ENCODE results near the gene UBR3. TPM values are rescaled to one million over a fixed set of nuclear protein-coding genes. Genes with fewer than 3 reads are reported as not detected.
"Not testable (repeated sequence)": the region's sequence is repeated elsewhere in the genome, so short reads cannot be mapped to it uniquely, and the experiment has no call there.

The UBR3 gene
- total RNA-seq, 1 experiment from 2014 or later, result 25.0 TPM

- Histone ChIP-seq H3K27me3 (replicated peaks) (no peaks in the 10 kb centered on the region), H3K27ac (no peak overlapping the region), H3K4me3 (no peak overlapping the region), H3K36me3 (peaks cover 19% of the 10 kb centered on the region), H3K9me3 (replicated peaks) (no peaks in the 10 kb centered on the region), H3K4me1 (replicated peaks) (no peaks in the 10 kb centered on the region)
- no peak for DNase-seq (ENCODE audit: low read depth in 1 of 2, low spot score in 2 of 2)
Measured at GRCh38 chr2:169839954-169840746, 12.9 kb downstream of the UBR3 start.

GRCh38 chr2:169840747-169841142 is 13.5 kb downstream of the UBR3 start:
- Histone ChIP-seq H3K36me3 (peaks cover 19% of the 10 kb centered on the region), H3K27ac (no peak overlapping the region)

DNA sequence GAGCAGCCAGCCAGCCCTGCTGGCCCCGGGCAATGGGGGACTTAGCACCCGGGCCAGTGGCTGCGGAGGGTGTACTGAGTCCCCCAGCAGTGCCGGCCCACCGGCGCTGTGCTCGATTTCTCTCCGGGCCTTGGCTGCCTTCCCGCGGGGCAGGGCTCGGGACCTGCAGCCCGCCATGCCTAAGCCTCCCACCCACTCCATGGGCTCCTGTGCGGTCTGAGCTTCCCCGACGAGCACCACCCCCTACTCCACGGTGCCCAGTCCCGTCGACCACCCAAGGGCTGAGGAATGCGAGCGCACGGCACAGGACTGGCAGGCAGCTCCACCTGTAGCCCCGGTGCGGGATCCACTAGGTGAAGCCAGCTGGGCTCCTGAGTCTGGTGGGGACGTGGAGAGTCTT is 14.4 kb downstream of the UBR3 start:
- H3K36me3 ChIP-seq, result peaks cover 19% of the 10 kb centered on the region
- DNase-seq (ENCODE audit: low read depth in 1 of 2, low spot score in 2 of 2); H3K27me3 ChIP-seq (replicated peaks); H3K4me1 ChIP-seq (replicated peaks); H3K4me3 ChIP-seq; H3K27ac ChIP-seq; H3K9me3 ChIP-seq (replicated peaks): not testable (repeated sequence)

More at GRCh38 chr2:169840747-169841142, 13.5 kb downstream of the UBR3 start:
- no peaks in the 10 kb centered on the region for H3K9me3 ChIP-seq (replicated peaks)
- no peaks in the 10 kb centered on the region for H3K27me3 ChIP-seq (replicated peaks)
- DNase-seq (ENCODE audit: low read depth in 1 of 2, low spot score in 2 of 2), result no peak
- H3K4me3 ChIP-seq, result no peak overlapping the region
- no peaks in the 10 kb centered on the region for H3K4me1 ChIP-seq (replicated peaks)

GRCh38 chr2:169845016-169845415 is 17.8 kb downstream of the UBR3 start:
- no peaks in the 10 kb centered on the region for H3K9me3 ChIP-seq (replicated peaks)
- DNase-seq (ENCODE audit: low read depth in 1 of 2, low spot score in 2 of 2), result no peak
- no peaks in the 10 kb centered on the region for H3K4me1 ChIP-seq (replicated peaks)
- H3K27ac ChIP-seq, result no peak overlapping the region
- peaks cover 10% of the 10 kb centered on the region for H3K36me3 ChIP-seq
- no peak overlapping the region for H3K4me3 ChIP-seq
- no peaks in the 10 kb centered on the region for H3K27me3 ChIP-seq (replicated peaks)

- H3K9me3 ChIP-seq (replicated peaks); H3K27me3 ChIP-seq (replicated peaks); DNase-seq (ENCODE audit: low read depth in 1 of 2, low spot score in 2 of 2); H3K4me3 ChIP-seq; H3K4me1 ChIP-seq (replicated peaks); H3K27ac ChIP-seq: not testable (repeated sequence)
- H3K36me3 ChIP-seq, result peaks cover 11% of the 10 kb centered on the region
Measured at GRCh38 chr2:169848959-169849693, 21.9 kb downstream of the UBR3 start.

DNA sequence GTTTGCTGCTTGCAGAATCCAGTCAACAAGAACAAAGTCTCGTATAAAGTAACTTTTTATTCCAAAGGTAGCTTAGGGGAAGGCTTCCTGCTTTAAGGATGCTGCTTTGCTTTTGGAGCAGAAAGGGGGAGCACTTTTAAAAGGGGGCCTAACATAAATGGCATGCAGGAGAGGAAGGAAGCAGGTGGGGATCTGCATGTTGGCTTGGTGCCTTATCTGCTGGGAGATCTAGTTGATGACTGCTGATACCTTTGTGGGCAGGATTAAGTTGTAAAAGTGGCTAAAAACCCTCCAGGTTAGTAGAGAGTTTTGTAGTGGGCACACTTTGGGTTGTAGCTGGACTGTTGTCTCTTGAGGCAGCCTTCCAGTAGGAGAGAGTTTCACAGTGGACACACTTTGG is 22.5 kb downstream of the UBR3 start:
- H3K9me3 ChIP-seq (replicated peaks), result no peaks in the 10 kb centered on the region
- peaks cover 11% of the 10 kb centered on the region for H3K36me3 ChIP-seq
- no peak for DNase-seq (ENCODE audit: low read depth in 1 of 2, low spot score in 2 of 2)
- no peak overlapping the region for H3K27ac ChIP-seq
- no peak overlapping the region for H3K4me3 ChIP-seq
- H3K4me1 ChIP-seq (replicated peaks), result no peaks in the 10 kb centered on the region
- H3K27me3 ChIP-seq (replicated peaks), result no peaks in the 10 kb centered on the region

GRCh38 chr2:169853041-169853668 is 25.9 kb downstream of the UBR3 start:
- Histone ChIP-seq H3K27ac (no peak overlapping the region), H3K9me3 (replicated peaks) (no peaks in the 10 kb centered on the region), H3K27me3 (replicated peaks) (no peaks in the 10 kb centered on the region), H3K4me1 (replicated peaks) (no peaks in the 10 kb centered on the region), H3K36me3 (peaks cover 11% of the 10 kb centered on the region), H3K4me3 (no peak overlapping the region)
- DNase-seq (ENCODE audit: low read depth in 1 of 2, low spot score in 2 of 2), result no peak

GRCh38 chr2:169855281-169856258 is 28.3 kb downstream of the UBR3 start:
- not testable (repeated sequence) for H3K9me3 ChIP-seq (replicated peaks); DNase-seq (ENCODE audit: low read depth in 1 of 2, low spot score in 2 of 2); H3K27ac ChIP-seq; H3K4me3 ChIP-seq; H3K4me1 ChIP-seq (replicated peaks); H3K27me3 ChIP-seq (replicated peaks); H3K36me3 ChIP-seq

- no peaks in the 10 kb centered on the region for H3K27me3 ChIP-seq (replicated peaks)
- H3K4me1 ChIP-seq (replicated peaks), result no peaks in the 10 kb centered on the region
- no peak for DNase-seq (ENCODE audit: low read depth in 1 of 2, low spot score in 2 of 2)
- 0 out of 2 replicates have a peak, but pooled peaks cover 5% of the 10 kb centered on the region for H3K36me3 ChIP-seq
- H3K4me3 ChIP-seq, result no peak overlapping the region
- H3K9me3 ChIP-seq (replicated peaks), result no peaks in the 10 kb centered on the region
- H3K27ac ChIP-seq, result no peak overlapping the region
Measured at GRCh38 chr2:169859423-169859822, 32.2 kb downstream of the UBR3 start.

- H3K27ac ChIP-seq, result no peak overlapping the region
- no peak overlapping the region for H3K4me3 ChIP-seq
- no peak for DNase-seq (ENCODE audit: low read depth in 1 of 2, low spot score in 2 of 2)
- H3K36me3 ChIP-seq, result 0 out of 2 replicates have a peak, but pooled peaks cover 5% of the 10 kb centered on the region
- H3K9me3 ChIP-seq (replicated peaks), result no peaks in the 10 kb centered on the region
- H3K4me1 ChIP-seq (replicated peaks), result no peaks in the 10 kb centered on the region
- H3K27me3 ChIP-seq (replicated peaks), result no peaks in the 10 kb centered on the region
Measured at GRCh38 chr2:169860149-169860548, 32.9 kb downstream of the UBR3 start.

DNA sequence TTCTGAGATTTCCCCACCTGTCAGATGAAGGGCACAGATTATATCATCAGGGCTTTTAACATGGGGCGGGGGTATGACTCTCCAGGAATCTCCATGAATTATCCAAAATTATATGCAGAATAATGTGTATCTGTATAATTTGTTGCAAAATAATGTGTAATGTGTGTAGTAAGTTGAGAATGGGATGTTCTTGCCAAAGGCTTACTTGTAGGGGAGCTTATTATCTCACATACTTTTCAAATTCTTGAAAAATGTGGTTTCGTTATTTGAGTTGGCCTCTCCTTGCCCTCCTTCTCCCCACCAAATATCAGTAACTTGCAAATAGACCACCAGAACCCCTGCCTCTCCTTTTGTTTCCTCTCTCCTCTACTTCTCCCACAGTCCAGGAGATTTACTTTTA is 35.6 kb downstream of the UBR3 start:
- no peaks in the 10 kb centered on the region for H3K27me3 ChIP-seq (replicated peaks)
- no peak for DNase-seq (ENCODE audit: low read depth in 1 of 2, low spot score in 2 of 2)
- H3K4me1 ChIP-seq (replicated peaks), result no peaks in the 10 kb centered on the region
- no peak overlapping the region for H3K4me3 ChIP-seq
- 0 out of 2 replicates have a peak, but pooled peaks cover 5% of the 10 kb centered on the region for H3K36me3 ChIP-seq
- H3K9me3 ChIP-seq (replicated peaks), result no peaks in the 10 kb centered on the region
- no peak overlapping the region for H3K27ac ChIP-seq

DNA sequence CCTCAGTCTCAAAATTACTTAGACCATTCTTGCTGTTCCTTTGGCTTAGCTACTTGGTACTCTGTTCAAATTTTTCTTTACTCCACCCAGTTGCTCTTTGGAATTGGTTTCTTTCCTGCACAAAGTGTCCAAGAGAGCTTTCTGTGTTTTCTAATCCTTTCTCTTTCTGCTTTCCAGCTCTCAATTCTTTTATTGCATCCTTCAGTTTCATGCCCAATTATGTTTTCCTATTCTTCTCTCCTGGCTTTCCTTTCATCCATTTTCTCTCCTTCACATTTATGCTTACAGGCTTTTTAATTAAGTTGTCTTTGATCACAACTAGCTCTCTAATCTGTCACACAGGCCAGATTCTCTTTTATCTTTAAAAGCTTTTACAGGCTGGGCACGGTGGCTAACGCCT is 38.2 kb downstream of the UBR3 start:
- DNase-seq (ENCODE audit: low read depth in 1 of 2, low spot score in 2 of 2), result no peak
- Histone ChIP-seq H3K27ac (no peak overlapping the region), H3K27me3 (replicated peaks) (no peaks in the 10 kb centered on the region), H3K9me3 (replicated peaks) (no peaks in the 10 kb centered on the region), H3K36me3 (0 out of 2 replicates have a peak, but pooled peaks cover 5% of the 10 kb centered on the region), H3K4me3 (no peak overlapping the region), H3K4me1 (replicated peaks) (no peaks in the 10 kb centered on the region)

DNA sequence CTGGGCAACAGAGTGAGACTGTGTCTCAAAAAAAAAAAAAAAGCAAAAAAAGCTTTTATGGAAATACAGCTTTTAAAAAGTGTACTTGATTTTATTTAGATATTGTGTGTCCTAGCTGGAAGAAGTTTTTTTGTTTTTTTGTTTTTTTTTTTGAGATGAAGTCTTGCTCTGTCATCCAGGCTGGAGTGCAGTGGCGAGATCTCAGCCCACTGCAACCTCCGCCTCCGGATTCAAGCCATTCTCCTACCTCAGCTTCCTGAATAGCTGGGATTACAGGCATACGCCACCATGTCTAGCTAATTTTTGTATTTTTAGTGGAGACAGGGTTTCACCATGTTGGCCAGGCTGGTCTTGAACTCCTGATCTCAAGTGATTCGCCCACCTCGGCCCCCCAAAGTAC is 39.0 kb downstream of the UBR3 start:
- H3K36me3 ChIP-seq; H3K4me1 ChIP-seq (replicated peaks); DNase-seq (ENCODE audit: low read depth in 1 of 2, low spot score in 2 of 2); H3K4me3 ChIP-seq; H3K27ac ChIP-seq; H3K9me3 ChIP-seq (replicated peaks); H3K27me3 ChIP-seq (replicated peaks): not testable (repeated sequence)
